ENCODE data around the gene PTPRU. TPM values are rescaled to one million over a fixed set of nuclear protein-coding genes. Genes with fewer than 3 reads are reported as not detected.

Gene PTPRU
- polyA plus RNA-seq, 1 of the 3 experiments (the other 2 are of a cell fraction) = 3.5 TPM

- Histone ChIP-seq H2AFZ (ENCODE audit: low read depth) (no peak overlapping the region), H4K20me1 (ENCODE audit: insufficient read depth) (no peaks in the 10 kb centered on the region), H3K36me3 (replicated peaks in 1 of 2; ENCODE audit: control insufficient read depth in 1 of 2, insufficient read depth in 2 of 2, low read length in 1 of 2) (peaks cover 3 to 9% of the 10 kb centered on the region in 2 experiments), H3K4me3 (ENCODE audit: low read depth in 2 of 2, low read length in 1 of 2) (no peak overlapping the region), H3K79me2 (ENCODE audit: insufficient read depth) (peaks cover 8% of the 10 kb centered on the region; the same call in 1 of the 2 replicates), H3K27me3 (ENCODE audit: insufficient read depth) (no peaks in the 10 kb centered on the region), H3F3A (replicated peaks; ENCODE audit: insufficient read depth) (no peaks in the 10 kb centered on the region), H3K4me2 (no peak overlapping the region), H3K9ac (no peak overlapping the region), H3K9me3 (no peaks in the 10 kb centered on the region), H3K27ac (ENCODE audit: low read depth in 2 of 2, low read length in 1 of 2) (no peak overlapping the region), H3K9me2 (no peaks in the 10 kb centered on the region), H3K4me1 (ENCODE audit: control insufficient read depth in 1 of 2, insufficient read depth in 2 of 2, low read depth in 1 of 2, low read length in 1 of 2) (no peaks in the 10 kb centered on the region; a peak in 1 of 4 replicates)
- no peak for DNase-seq
- WGBS (ENCODE audit: low lambda C conversion rate) = 100% methylated on average over 1 of the region's 1 CpG
- TF ChIP-seq ZBTB33 (IDR thresholded peaks at IDR 0.05; ENCODE audit: borderline replicate concordance, low read depth) (no peak), NFIC (IDR thresholded peaks at IDR 0.05; ENCODE audit: borderline replicate concordance) (no peak), FOXJ3 (CRISPR knock-in tag; IDR thresholded peaks at IDR 0.05) (no peak), YY1 (IDR thresholded peaks at IDR 0.05; ENCODE audit: low read depth) (no peak), CHD2 (IDR thresholded peaks at IDR 0.05; ENCODE audit: low read length, partially characterized antibody) (no peak), FOSL2 (IDR thresholded peaks at IDR 0.05; ENCODE audit: borderline replicate concordance, low read depth) (no peak), RCOR1 (IDR thresholded peaks at IDR 0.05; ENCODE audit: low read length) (no peak)
- POLR2A ChIA-PET = no interaction called here
- CTCF ChIA-PET = no interaction called here
These were observed 13.6 kb upstream of the PTPRU start for GRCh38 chr1:29222686-29223085.

- H3K27me3 ChIP-seq (ENCODE audit: insufficient read depth) = no peaks in the 10 kb centered on the region
- H3K9me3 ChIP-seq = no peaks in the 10 kb centered on the region
- CTCF ChIA-PET = interaction anchor here (0.8 kb wide), 1 partner anchor 13 kb away, joined by 3 read pairs; no protein-coding TSS in a partner anchor
- 90% methylated on average over 6 of the region's 6 CpGs for WGBS (ENCODE audit: low lambda C conversion rate)
- no peak overlapping the region for H3K27ac ChIP-seq (ENCODE audit: low read depth in 2 of 2, low read length in 1 of 2)
- H3K4me3 ChIP-seq (ENCODE audit: low read depth in 2 of 2, low read length in 1 of 2) = no peak overlapping the region
- H3K36me3 ChIP-seq (replicated peaks in 1 of 2; ENCODE audit: control insufficient read depth in 1 of 2, insufficient read depth in 2 of 2, low read length in 1 of 2) = peaks cover 3 to 9% of the 10 kb centered on the region in 2 experiments
- H3K4me2 ChIP-seq = no peak overlapping the region
- no peak overlapping the region for H3K9ac ChIP-seq
- POLR2A ChIA-PET = no interaction called here
- H3F3A ChIP-seq (replicated peaks; ENCODE audit: insufficient read depth) = no peaks in the 10 kb centered on the region
- H4K20me1 ChIP-seq (ENCODE audit: insufficient read depth) = no peaks in the 10 kb centered on the region
- no peak overlapping the region for H2AFZ ChIP-seq (ENCODE audit: low read depth)
- DNase-seq = no peak
- H3K9me2 ChIP-seq = no peaks in the 10 kb centered on the region
- H3K79me2 ChIP-seq (ENCODE audit: insufficient read depth) = peaks cover 12% of the 10 kb centered on the region; the same call in 1 of the 2 replicates
- H3K4me1 ChIP-seq (ENCODE audit: control insufficient read depth in 1 of 2, insufficient read depth in 2 of 2, low read depth in 1 of 2, low read length in 1 of 2) = no peaks in the 10 kb centered on the region; a peak in 1 of 4 replicates
- TF ChIP-seq RAD21 (IDR thresholded peaks at IDR 0.05; ENCODE audit: low read length) (no peak), FOXM1 (IDR thresholded peaks at IDR 0.05; ENCODE audit: low read depth) (no peak), USF2 (IDR thresholded peaks at IDR 0.05; ENCODE audit: borderline replicate concordance, low read depth, low read length) (no peak), CTCF (IDR thresholded peaks at IDR 0.05) (no peak)
These were observed 12.8 kb upstream of the PTPRU start for GRCh38 chr1:29223521-29223920.

Measured in SK-N-SH (cell line).